ENCODE results near the gene C5orf58.
"Not testable (repeated sequence)": the region's sequence is repeated elsewhere in the genome, so short reads cannot be mapped to it uniquely, and the experiment has no call there.

Gene C5orf58

DNA sequence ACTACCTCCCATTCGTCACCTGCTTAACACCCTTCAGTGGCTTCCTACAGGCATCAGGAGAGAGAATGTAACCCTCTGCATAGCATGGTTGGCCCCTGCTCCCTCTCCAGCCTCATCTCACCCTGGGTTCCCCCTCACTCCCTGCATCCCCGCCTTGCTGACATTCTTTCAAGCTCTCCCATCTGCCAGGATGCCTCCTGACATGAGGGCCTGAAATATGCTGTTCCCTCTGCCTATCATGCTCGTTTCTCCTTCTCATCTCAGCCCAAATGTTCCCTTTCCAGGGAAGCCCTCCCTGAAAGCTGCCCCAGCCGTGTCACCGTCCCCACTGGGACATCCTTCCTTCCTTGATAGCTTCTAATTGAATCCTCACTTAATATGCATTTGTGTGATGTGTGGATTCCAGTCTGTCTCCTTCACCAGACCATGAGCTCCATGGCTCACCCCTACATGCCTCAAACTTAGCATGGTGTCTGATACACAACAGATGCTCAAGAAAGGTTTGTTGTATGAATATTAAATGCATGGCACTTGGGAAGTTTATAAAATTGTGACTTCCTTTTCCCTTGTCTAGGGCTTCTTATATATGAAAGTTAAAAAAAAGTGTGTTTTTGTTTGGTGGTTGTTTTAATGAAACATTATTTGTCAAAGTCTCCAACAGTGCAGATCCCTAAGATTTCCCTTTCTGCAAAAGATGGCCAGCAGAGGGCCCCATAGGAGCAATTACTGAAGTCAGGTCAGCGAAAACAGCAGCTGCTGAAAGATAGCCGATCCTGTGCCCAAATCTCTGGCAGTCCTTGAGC lies 7.3 kb upstream of the C5orf58 start:
- DNase-seq: peak; percentile 81 to 84

DNA sequence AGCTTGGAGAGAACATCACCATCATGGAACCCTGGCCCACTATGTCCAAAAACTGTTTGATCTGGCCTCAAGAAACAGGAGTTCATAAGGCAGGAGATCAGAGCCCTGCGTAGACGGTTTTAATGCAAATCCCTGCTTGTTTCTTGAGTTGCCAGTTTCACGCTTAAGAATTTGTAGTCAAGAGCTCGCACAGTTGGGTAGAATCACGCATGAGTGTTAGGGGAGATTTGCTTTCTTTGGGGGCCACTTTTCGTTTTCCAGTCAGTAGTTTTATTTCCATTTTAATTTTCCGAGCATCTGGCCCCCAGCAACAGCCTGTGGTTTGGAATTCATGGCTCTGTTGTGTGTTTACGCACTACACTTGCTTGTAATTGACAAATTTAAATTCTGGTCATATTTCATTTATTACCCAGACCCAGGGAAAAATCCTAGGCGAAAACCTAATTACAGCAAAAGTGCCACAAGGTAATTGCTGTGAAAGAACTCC lies 6.6 kb upstream of the C5orf58 start:
- DNase-seq: no peak

DNA sequence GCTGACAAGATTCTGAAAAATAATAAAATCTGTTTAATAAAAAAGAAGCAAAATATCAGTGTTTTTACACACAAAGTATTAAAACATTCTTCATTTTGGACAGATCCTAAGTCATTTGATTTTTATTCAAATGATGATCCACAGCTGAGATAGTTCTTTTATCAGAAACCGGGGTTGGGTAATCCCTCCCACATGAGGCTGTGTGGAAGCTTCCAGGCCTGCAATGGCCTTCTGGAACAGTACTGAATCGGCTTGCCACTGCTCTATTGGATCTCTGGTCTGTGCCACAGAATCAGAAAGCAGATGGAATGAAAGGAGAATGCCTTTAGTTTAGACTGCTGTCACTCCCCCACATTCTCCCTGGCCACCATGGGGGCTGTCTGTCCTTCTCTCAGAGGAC lies 6.1 kb upstream of the C5orf58 start:
- DNase-seq: no peak

DNA sequence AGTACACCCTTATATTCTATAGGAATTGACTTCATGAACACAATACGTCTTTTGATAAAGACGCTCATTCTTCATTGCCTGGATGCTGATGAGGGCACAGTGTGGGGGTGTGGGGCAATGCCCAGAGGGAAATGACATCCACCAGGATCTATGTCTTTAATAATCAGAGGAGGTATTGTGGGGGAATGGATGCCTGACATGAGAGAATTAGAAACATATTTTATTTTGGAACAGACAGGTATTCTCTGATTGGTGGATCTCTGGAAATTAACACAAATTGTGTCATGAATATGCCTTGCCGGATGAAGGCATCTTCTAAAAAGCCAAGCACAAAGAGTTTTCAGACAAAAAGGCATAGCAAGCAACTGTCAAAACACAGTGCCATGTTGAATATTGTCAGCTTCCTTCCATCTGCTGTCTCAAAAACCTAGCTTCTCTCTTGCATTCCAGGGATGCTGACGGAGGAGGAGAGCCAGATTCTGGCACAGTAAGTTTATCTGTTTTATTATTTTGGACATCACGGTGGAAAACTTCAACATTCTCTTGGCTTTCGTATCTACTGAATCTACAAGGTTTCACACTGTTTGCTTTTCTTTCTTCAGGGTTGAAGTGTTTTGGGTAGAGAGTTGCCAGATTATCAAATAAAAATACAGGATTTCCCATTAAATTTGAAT lies 3.9 kb upstream of the C5orf58 start:
- no peak for DNase-seq

DNA sequence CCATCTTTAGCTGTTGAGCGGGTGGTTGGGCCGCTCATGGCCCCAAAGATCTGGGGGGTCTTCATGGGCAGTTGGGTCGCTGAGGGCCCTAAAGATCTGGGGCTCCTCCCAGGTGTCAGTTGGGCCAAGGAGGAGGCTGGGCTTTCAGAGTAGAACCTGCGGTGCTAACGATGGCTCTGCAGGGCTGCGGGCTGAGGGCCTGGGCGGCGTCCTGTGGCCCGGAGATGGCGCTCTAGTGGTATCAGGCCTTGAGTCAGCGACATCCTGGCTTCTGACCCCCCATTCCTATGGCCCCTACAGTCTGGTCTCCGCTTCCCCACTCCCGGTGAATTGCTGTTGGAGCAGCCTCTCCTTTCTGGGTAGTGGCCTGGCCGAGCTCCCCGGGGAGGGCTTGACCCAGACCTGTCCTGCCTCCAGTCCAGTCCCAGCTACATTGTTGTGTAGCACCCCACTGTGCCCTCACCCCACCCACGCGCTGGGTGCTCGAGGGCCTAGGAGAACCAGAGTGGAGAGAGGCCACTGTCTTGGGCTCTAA lies 640 bp downstream of the C5orf58 start:
- DNase-seq: no peak

DNA sequence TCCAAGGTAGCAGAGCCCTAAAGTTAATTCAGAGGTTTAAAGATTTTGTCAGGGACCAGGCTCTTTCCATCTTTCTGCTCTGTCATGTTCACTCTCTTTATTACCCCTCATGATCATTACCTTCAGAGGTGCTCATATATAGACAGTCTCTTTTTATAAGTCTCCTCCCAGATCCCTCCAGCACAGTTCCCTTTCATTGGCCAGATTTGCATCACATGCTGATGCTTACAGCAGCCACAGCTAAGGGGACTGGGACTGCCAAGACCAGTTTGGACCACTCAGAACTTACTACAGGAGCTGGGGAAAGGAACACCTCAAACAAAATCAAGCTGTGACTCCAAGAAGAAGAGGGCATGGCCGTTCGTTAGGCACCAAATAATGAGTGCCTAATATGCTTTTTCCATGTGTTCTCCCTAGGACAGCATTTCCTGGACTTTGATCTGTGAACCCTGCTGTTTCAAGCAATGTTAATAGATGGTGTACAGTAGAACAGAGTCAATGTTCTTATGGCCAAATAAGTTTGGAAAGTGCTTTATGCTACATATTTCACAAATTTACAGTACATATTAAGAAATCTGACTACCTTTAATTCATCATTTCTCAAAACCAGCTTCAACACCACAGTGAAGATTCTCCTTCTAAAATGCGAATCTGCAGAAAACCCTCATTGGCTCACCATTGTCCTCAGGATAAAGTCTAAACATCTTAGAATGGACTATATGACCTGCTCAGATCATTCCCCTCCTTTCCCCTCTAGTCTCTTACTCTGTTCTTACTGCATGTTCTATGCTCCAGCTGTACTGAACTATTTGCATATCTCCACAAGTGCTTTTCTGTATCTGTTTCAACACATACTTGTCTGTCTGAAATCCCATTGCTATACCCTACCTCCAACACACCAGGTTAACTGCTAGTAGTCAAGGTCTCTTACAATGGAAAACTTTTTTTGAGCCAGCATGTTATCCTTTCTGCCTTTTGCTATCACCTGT lies 3.4 kb downstream of the C5orf58 start:
- DNase-seq: no peak

DNA sequence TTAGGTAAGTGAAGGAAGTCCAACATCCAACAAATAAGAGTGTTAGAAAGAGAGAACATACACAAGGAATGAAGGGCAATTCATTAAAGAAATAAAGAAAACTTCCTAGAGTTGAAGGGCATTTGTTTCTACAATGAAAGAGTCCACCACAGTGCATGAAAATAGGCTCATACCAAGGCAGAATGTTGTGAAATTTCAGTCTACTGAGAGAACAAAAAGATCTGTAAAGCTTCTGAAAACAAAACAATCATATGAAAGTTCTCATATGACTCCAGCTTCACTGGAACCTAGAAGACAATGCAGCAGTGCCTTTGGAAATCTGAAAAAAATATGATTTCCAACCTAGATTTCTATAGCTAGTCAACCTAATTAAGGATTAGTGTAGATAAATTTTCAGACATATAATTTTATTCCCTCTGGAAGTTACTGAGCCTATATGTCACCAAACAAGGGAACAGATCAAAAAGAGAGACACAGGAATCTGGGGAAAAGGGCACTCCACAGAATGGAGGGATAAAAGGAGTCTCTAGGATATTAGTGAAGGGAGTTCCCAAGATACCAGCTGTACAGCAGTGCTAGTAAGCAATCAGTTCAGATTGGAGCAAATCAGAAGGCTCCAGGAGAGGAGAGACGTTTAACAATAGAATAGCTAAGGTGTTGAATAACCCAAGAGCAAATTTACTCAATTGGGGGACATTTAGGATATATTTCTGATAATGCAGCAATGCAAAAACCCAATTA lies 5.8 kb downstream of the C5orf58 start:
- DNase-seq: no peak

DNA sequence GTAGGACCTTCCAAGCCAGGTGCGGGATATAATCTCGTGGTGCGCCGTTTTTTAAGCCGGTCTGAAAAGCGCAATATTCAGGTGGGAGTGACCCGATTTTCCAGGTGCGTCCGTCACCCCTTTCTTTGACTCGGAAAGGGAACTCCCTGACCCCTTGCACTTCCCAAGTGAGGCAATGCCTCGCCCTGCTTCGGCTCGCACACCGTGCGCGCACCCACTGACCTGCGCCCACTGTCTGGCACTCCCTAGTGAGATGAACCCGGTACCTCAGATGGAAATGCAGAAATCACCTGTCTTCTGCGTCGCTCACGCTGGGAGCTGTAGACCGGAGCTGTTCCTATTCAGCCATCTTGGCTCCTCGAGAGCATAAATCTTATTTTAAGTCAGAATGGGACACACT lies 12.7 kb downstream of the C5orf58 start:
- DNase-seq: not testable (repeated sequence)

DNA sequence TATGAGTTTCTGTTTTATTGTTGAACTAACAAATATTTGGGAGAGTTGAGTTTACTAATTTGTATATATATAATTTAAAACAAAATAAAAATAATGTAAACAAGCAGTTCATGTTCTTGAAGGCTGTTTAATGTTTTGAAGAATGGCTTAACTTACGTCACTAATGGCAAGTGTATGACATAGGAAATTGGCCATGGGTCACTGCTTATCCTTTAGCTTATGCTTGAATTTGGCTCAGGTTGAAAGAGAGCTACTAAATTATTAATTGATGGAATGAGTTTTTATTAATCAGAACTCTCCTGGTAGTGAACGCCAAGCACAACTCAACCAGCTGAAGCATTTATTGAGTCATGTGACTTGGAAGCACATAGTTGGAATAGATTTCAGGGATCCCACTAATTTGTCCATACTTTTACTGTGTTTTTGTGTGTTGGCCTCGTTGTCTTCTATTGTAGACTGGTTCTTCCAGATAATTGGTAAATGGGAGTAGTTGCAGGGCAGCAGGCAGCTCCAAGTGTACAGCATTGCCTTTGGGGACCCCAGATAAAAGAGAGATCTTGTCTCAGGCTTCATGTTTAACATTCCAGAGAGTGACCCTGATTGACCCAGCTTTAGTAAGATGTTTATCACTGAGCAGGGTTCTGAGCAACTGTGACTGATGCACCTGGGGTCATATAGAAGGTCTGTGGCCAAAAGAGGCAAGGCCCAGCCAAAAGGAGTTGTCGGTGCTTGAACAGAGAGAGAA lies 13.5 kb downstream of the C5orf58 start:
- no peak for DNase-seq

DNA sequence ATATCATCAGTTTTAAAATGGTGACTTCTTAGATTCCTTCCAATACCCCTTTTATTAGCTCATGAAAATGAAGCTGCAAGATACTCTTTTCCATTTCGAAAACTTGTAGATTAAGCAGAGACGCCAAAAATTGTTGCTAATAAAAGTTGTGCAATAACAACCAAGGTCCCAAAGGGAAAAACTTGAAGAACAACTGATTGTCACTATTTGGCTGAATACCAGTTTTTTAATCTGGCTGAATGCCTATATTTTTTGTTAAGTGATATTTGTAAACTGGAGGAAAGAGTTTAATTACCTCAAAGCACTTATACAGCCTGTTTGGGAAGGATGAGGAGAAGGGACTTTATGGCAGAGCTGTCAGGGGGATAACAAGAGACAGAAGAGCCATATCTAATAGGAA lies 14.6 kb downstream of the C5orf58 start:
- no peak for DNase-seq

DNA sequence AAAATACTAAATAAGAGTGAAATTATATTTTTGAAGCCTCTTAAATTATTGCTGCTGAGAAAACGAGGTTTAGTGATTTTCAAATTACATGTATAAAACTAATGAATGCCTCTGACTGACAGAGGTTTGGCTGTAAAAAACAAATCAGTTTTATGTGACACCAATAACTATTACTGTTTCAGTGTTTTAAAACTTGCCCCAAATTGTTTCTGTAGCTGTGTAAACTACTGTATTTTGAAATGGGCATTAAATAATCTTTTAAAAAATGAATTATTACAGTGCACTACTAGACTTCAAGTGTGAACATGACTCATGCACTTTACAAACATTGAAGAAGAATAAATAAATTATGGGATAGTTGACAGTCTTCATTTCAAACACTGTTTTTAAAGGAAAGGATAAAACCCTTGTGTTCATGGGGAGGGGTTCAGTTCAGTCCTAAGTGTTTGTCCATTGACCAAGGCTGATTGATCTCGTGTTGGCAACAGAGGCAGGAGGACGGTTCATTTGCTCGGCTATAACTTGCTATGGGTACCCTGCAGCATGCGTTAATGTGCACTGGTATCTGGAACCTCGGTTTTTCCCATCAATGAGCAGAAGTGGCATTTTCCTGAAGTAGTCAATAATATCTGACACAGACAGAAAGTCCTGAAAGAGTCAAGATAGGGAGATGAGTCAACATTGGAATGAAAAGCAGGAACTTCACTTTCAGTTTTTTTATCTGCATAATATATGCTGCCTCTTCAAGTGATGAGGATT lies 15.6 kb downstream of the C5orf58 start:
- DNase-seq: no peak

DNA sequence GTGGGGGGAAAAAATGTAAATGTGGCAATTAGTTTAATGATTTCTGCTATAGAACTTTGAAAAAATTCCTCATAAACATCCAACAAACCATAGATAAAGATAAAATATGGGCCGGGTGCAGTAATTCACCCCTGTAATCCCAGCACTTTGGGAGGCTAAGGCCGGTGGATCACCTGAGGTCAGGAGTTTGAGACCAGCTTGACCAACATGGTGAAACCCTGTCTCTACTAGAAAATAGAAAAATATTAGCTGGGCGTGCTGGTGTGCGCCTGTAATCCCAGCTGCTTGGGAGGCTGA lies 16.1 kb downstream of the C5orf58 start:
- not testable (repeated sequence) for DNase-seq

DNA sequence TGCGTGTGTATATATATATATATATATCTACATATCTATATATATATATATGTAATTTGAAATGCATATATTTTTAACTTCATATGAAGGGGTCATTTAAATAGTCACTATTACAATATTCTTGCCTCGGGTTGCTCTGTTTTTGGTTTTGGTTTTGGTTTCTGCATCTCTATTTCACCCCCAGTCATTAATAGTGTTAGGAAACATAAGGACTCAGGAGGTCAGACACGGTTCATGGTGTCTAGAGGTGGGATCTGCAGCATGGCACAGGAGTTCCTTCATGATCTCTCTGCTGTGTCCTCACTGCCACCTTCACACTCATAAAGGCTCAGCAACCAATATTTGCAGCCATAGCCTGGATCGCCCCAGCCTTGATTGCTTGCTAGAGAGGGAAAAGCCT lies 16.6 kb downstream of the C5orf58 start:
- no peak for DNase-seq

DNA sequence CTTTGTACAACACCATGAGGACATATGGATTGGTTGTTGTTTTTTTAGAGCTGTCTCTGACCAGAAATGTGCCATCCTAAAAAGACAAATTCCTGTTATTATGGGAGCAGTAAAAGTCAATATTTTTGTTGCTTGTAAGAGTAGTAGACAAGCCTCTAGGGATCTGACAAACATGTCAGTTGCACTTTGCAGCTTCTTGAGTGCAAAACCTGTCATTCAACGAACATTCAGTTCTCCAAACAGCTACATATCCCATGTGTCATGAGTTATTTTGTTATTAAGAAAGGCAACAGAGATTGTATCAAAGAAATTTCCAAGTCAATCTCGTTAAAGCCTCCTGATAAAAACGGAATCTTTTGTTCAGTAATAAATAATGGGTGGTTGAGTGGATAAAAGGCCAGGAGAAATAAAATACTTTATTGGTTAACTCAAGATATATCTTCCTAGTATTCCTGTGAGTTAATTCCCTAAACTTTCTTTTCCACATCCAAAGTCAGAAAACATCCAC lies 18.1 kb downstream of the C5orf58 start:
- no peak for DNase-seq

DNA sequence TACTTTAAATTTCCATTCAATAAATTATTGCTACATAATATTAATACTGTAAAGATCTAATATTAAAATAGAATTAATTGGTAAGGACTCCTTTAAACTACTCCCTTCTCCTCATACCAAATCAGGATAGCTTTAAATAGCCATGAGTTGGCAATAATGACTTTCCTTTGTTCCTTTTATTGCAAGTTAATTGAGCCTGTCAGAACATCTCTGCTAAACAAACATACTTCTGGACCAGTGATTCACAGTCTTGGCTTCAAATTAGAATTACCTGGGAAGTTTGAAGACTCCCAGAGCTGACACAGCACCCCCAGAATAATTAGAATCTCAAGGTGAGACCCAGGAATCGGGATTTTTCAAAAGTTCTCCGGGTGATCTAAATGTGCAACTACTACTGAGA lies 18.7 kb downstream of the C5orf58 start:
- no peak for DNase-seq

DNA sequence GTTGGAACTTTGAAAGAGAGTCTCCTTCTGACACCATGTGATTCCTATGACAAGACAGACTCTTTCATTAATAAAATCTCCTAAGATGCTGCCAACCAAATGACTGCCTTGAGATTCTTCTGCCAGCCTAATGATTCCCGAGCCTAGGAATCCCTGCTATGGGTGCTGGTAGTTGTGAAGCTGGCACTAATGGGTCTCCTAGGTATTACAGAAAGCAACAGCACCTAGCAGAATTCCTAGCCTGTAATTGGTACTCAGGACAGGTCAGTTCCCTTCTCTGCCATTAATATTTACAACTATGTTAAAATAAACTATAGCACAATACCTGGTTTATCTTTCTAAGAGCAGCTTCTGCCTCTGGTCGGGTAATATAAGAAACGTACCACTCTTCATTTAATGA lies 19.3 kb downstream of the C5orf58 start:
- DNase-seq: no peak

DNA sequence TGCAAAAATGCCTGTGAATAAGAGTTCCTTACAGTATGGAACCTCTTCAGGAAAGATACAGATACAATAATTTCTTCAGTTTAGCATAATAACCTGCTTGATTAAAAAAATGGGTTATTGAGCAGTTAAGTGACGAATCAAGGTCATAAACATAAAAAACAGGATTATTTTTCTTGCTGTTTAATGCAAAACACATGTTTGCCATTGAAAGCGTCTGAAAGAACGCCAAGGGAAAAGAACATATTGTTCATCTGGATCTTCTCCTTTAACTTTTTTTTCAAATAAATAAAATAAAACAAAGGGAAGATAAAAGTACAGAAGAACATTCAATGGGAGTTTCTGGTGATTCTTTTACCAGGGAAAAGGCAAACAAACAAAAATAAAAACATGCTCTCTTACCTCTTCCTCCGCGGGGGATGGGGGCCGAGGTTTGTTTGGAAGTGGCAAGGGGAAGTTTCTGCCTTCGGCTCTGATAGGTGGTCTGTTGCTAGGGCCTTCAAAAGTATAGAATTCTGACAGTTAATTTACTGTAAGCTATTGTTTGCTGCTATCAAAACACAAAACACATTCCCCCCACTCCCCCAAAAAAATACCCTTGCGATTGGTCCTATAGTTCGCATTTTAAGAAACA lies 20.1 kb downstream of the C5orf58 start:
- DNase-seq: no peak

DNA sequence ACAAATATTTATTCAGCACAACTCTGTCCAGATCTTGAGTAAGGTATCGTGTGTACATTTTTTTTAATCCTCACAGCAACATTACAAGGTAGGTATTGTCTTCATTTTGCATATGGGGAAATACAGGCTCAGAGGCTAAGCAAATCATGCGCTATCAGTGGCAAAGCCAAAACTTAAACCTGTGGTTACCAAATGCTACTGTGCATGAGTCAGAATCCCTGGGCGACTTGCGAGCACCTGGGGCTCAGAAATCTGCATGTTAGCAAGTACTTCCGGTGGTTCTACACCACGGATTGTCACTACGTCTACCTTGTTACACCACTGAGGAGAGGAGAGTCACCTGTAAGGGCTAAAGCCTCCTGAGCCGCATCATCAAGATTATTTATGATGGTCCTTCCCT lies 21.3 kb downstream of the C5orf58 start:
- peak; percentile 50 to 64 for DNase-seq

DNA sequence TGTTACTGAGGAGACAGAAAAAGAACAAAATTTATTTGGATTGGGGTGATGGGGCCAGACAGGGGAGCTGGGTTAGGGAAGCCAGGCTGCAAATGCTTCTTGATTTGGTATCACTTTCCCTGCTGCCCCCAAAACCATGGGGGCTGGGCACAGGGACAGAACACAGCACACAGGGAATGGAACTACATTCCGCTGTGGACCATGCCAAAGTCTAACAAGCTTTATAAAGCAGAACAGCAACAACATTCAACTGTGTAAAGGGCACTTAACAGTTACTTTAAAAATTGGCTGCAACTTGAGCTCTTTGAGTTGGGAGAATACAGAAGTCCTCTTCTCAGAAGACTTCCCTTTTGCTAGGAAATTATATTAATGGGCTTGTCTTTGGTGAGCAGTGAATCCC lies 23.8 kb downstream of the C5orf58 start:
- no peak for DNase-seq

DNA sequence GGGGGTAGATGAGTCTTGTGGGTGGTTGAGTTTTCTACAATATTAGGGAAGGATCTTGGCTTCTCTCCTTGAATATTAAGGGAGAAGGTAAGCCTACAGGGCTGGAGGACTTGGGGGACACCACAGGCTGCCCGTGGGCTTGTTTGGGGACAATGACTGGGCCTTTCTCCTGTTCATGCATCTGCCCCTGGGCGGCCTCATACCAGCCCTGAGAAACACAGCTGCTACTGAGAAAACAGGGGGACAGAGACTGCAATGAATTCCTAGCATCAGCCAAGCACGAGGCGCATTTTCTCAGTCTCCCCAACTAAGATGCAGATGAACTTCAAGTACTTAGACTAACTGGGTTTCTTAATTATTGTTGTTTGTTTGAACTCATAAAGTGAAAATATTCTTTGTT lies 24.6 kb downstream of the C5orf58 start:
- no peak for DNase-seq

All from stimulated activated CD4-positive, alpha-beta T cell treated with anti-CD3 and anti-CD28 coated beads, Interleukin-2, amount 100 ng/mL, for 24 hours (primary cell).